NCI-H82 (cell line): ENCODE results near the gene HTR3A.

ENCODE experiments used
- DNase-seq: peaks from one replicate; lab custom pipeline; 2025; lab: John Stamatoyannopoulos, UW

Gene HTR3A

DNA sequence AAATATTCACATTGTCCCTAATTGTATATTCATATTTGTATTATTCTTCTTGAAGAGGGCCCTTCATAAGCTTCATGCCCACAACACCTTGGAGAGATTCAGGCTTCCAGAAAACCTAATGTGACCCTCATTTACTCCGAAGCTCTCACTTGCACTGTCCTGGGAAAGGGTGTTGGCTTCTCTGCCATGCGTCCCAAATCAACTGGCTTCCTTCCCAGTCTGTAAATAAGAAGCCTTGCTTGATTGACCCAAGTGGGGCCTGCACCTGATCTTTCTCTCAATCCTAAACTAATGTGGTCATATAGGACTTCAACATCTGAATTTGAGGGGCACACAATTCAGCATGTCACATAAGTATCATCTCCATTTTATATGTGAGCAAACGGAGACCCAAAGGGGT, 44.1 kb downstream of the HTR3A start:
- DNase-seq, result no peak

DNA sequence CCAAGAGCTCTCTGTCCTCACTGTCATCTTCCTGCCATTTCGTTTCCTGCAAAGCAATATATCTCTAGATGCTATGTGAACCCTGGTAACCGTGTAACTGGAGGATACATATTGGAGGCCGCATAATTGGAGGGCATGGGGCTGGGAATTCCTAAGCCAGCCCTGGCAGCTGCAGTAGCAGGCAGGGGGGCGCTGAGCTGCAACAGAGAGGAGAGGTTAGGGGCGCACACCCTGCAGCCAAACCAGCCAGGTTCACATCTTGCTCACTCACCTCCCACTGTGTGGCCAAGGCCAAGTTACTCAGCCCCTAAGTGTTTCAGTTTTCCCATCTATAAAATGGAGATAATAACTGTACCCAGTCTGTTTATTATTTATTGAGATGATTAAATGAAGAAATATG, 44.7 kb downstream of the HTR3A start:
- DNase-seq, result no peak

DNA sequence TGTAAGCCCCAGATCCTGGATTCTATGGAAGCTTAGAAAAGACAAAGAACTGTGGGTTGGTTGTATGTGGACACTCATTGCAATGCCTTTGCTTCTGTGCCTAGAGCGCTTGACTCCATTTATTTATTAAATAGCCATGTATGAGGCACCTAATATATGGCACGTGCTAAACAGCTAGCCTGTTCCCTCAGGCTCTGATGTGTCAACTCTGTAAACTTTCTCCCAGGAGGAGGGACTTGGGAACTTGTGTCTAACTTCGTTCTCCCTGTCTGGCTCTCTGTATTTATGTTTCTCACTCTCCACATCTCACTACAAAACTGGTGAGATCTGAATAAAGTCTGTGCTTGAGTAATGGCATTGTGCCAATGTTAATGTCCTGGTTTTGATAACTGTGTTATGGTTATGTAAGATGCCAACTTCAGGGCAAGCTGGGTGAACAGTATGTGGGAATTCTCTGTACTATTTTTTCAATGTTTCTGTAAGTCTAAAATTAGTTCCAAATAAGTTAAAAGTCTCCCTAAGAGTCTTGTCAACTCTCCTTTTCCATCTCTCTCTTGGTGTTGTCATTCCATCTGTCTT, 50.5 kb downstream of the HTR3A start:
- no peak for DNase-seq

DNA sequence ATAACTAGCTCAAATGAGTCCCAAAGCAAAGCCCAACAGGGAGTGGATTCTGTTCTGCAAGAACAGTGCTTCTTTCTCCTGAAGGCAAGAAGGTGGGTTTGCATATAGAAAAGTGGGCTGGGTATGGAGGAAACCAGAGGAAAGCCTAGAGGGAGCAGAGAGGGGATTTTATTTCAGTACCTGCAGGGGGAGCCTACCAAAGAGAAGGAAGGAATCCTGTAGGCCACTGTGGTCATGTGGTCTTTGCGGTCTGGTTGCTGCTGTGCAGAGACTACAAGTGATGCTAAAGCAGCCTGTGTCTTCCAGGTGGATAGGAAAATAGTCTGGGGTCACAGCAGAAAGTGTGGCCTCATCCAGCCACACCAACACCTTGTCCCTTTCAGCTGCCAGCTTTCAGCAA, 51.4 kb downstream of the HTR3A start:
- DNase-seq, result peak; percentile 49

DNA sequence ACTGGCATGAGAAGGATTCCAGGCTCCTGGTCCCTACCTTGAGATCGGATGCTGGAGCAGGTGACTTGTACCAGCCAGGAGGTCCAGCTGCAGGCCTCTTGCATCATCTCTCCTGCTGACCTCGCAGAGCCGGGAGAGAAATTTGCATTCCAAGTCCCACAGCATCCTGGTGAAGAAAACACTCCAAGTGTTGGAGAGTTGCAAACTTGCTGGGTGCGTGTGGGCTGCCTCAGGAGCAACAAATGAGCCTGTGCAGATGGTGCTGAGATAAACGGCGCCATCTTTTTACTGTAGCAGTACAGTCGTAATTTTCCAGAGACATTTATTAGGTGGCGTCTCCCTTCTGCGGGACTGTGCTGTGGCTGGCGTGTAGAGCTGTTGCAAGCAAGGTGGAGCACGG, 52.5 kb downstream of the HTR3A start:
- no peak for DNase-seq

DNA sequence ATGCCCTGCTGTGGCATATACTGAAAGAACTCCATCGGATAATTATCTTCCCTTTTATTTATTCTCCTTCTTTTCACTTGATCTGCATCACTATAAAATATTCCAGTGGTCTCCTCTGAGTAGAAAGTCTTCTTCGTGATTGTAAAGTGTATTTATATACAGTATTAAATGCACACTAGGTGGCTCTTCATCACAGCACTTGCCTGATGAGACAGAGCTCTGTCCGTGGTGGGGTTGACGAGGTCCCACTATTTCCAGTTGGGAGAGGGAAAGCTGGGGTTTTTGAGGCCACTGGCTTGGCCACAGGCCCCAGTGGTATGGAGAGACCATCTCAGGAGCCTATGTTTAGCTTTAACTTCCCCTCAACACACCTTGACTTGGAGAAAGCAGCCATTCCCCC, 53.0 kb downstream of the HTR3A start:
- no peak for DNase-seq

DNA sequence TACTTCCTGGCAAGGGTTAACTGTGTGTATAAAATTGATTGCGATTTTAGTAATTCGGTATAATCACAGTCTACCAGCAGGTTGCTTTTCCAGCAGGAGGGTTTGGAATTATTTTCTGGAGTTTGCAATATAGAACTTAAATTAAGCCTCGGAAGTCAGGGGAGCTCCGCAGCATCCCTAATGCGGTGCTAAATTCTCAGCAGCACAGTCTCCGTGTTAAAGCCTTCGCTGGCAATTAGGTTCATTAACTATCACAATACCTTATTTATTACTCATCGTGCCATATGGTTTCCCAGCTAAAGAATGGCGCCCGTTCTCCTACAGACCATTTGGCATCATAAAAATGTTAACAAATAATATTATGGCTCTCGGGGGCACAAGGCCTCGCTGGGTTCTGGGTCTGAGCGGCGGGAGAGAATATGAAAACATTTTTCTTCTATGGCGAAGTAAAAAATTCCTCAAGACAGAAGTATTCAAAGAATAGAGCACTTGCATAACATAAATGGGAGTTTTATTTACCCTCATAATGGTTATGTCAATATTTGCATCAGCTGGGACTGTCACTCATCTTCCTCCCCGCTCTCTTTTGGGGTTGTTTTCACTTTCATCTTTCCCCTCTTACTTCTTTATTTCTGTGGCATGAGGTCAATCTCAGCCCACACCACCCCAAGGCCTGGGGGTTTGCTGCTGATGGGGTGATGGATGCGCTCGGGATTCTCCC, 56.5 kb downstream of the HTR3A start:
- DNase-seq, result no peak

DNA sequence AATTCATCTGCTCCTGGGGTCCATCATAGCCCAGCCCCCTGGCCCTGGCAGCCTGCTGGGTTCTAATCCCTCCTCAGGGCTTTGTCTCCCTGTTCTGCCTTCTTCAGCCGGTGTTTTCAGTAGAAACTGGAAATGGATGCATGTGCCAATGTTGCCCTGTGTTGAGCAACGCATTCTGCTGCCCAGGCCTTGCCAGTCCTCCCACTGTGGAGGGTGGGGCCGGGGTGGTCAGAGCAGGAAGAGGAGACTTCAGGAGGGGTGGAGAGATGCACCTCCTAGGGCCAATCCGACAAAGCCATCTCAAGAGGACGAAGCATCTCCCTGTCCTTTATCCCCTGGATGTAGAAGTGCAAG, 57.0 kb downstream of the HTR3A start:
- no peak for DNase-seq

DNA sequence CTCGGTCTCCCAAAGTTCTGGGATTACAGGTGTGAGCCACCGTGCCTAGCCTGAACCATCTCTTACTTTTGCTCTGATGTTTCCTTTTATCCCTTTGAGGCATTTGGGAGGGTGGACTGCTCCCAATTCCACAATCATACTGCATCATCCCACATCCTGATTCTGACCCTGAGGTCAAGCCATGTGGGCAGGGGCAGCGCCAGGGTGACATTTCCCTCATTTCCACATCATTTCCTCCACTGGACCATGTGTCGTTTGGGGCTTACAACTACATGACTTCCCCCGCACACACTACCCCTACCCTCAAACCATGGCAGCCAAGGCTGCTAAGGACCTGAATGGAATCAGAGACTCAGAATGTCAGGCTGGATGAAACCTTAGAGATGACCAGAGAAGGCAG, 58.2 kb downstream of the HTR3A start:
- no peak for DNase-seq

DNA sequence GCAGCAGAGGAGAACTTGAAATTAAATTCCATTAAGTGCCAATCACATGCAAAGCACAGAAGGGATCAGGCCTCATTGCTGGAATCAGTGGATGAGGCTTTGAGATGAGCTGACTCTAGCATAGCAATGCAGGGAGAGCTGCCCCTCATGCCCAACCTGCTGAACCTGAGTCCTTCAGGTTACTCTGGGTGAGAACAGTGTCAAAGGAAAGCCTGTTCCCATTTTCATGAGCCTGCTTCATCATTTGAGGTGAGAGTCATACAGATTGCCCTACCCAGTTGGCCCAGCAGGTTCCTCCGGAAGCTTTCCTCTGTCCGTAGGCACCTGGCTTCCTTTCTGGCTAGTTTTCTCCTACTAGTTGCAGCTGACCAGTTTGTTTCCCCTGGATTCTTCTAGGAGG, 58.7 kb downstream of the HTR3A start:
- no peak for DNase-seq

DNA sequence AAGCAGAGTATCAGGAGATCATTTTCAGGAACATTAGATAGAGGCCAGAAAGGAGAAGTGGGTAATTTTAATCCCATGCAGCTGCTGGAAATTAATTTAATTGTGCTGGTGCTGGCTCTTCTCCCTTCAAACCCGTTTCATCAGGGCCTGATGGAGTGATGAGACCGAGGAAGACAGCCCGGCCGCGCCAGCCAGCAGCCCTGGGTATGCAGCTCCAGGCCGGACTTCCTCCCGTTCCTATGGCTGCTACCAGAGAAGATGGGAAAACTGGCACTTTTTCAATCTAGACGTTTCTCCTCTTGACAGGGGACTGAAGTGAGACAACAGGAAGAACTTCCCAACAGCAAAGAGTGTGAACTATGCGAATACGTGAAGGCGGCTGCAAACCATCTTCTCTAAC, 60.0 kb downstream of the HTR3A start:
- no peak for DNase-seq

DNA sequence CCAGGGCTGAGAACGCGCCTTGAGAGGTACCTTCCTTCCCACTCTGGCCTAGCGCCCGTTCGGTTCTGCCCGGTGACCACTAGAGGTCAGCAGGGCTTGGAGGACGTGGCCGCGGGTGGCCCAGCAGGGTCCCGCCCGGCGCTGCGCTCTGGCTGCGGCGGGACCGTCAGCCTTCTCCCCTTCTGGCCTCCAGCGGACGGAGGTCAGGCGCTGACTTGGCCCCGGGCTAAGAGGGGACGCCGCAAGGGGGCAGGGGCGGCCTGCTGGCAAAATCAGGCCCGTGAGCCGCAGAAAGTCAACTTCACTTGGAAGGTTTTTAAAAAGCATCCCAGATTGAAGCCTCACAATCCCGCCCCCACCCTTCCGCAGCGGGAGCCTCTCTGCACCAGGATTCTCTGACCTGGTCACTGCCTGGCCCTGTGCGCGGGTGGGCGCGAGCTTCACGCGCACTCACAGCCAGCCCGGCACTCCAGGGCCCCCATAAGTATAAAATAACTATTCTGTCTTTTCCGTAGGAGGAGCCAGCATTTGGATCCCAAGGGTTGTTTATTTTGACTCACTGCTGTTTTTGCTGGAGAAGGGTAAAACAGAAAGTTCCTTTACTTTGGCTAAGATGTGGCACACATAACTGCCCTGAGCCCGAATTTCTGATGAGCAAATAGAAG, 61.4 kb downstream of the HTR3A start:
- DNase-seq, result peak; percentile 64

DNA sequence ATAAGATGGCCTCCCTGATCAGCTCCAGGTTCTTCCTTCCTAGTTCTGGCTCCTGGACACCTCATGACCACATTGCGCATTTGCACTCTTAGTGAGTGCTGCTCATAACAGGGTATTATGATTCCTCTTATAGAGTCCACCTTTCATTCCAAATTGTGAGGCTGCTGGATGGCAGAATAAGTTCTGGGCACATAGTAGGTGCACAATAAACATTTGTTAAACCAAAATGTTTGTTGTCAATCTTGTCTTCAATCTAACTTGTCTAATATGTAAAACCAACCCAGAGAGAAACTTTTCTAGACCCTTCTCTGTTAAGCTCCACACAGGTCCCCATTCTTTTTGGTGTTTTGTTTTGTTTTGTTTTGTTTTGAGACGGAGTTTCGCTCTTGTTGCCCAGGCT, 62.0 kb downstream of the HTR3A start:
- DNase-seq, result no peak

DNA sequence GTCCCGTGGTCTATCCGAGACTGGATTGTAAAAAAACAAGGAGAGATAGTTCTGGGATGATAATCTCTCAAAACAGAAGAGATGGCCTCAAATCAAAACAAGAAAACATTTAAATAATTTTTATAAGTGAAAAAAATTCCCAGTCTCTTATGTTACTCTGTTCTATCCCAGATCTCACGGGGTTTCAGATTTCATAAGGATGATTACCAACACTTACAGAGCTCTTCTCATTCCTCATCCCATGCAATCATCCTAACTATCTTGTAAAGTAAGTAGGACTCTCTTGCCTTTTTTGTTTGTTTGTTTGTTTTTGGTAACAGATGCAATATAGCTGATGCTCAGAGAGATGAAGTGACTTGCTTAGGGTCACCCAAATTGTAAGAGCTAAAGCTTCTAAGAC, 64.6 kb downstream of the HTR3A start:
- DNase-seq, result no peak
